GM19035 (cell line): ENCODE results near the gene DCANP1.

Experiments
- ATAC-seq: cut with Tn5 transposase; IDR thresholded peaks from one replicate; pipeline ENCODE4 v1.9.1; 2021; ENCODE audit not compliant: unreplicated experiment

The DCANP1 gene

DNA sequence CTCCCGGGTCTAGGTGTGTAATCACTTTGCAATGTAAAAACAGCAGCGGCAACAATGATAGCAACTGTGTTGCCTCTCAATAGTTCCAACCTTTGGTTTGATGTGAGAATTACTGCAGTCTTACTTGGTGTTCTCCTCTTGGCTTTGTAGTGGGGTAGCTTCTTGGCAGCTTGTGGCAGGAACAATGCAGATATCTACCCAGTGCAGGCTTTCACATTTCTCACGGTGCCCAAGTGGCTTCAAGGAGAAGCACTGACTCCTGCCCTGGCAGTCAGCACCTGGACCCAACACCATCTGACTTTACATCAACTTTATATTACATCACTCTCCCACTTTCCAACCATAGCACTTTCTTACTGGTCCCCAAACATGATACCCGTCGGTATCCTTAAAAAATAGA is 33.4 kb upstream of the DCANP1 start:
- ATAC-seq = no peak

DNA sequence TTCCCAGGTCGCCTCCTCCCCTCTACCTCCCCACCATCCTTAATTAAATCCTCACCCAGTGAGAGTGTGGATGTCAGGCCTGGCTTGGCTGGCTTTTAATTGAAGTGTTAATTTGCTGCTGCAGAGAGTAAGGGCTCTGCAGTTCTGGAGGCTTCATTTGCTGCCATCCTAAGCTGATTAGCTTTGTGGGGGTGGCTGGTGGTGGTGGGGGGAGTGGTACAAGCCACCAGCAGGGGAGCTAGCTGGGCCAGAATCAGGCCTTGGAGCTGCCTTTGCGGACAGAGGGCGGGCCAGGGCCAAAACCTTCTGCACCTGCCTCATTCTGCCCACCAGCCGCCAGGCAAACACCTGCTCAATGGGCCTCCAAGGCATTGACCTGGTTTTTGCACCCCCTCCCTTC is 31.8 kb upstream of the DCANP1 start:
- ATAC-seq = no peak

DNA sequence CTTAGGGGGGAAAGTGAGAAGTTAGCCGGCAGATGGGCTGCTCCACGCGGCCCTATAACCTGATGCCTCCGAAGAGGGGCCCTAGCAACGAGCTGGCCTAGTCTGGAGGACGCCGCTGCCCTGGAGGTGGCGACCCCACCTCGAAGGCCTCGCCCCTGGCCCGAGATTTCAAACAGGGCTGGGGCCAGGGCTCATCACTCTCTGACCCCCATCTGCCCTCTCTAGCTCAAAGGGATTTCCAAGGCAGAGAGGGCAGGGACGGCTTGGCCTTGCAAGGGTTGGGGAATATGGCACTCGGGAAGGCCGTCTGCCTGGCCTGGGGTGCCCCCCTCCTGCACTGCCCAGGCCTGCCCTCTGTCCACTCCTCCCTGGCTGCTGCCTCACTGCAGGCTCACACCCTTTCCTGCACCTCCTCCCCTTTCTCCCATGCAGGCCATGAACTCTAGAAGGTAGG is 30.5 kb upstream of the DCANP1 start:
- no peak for ATAC-seq

DNA sequence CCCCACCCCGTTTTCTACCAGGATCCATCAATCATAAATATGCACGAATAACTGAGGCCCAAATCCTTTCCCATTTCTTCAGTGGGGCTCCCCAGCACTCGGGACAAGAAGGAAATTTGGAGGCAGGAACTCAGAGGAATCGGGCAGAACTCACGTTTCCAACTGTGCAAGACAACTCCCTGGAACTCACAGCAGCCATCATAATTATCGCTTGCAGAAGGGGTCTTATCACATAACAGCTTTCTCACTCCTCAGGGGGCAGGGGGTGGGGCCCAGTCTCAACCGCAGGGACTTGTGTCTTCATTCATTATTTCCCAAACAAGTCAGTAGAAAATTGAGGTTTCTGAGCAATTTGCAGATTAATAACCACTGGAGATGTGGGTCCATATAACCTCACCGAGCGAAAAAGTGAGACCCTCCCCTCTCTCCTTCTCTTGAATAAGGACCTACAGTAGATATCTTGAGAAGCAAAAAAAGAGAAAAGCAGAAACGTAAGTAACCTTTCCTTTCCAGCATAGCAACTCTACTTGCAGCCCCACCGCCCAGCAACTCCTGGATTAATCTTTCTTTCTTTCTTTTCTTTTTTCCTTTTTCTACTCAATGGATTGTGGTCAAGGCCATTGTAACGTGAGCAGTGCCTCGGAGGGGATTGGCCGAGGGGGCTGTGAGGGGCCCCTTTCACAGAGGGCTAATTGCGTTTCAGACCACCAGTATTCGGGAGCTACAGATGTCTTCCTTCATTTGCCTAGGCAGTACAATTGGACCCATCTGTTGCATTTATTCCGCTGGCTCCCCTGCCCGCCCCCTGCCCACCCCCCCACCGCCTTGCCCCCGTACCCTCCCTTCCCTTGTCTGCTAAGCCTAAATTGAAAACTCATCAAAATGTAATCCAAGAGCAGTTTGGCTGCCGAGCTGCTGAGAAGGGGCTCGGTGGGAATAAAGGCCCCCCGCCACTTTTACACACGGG is 29.8 kb upstream of the DCANP1 start:
- ATAC-seq = no peak

DNA sequence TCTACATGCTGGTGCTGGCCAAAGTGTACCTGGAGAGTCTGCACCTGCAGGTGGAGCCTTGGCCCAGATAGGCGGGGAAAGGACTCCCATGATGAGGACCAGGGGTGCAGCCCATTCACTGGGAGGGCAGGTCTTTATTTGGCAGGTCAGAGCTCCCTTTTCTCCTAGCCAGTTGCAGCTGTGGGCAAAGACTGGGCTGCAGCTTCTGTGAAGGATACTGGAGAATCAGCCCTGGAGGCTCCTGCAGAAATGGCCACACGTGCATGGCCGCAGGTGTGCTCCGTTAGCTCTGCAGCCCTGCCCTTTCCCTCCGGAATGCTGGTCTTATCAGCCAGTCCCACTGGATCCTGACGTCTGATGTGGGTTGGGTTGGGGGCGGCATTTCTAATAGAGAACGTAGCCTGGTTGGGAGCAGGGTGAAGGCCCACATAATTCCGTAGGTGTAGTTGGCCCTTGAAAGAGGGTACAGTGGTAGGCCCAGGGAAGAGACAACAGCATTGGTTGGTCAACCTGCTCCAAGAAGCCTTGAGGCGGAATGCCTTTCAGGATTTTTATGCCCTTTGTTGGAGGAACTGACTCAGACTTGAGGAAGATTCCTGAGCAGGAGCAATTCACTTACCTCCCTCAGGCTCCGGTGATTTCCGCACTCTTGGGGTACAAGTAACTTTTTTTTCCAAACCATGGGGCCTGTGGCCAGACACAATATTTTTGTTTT is 27.0 kb upstream of the DCANP1 start:
- ATAC-seq = no peak

DNA sequence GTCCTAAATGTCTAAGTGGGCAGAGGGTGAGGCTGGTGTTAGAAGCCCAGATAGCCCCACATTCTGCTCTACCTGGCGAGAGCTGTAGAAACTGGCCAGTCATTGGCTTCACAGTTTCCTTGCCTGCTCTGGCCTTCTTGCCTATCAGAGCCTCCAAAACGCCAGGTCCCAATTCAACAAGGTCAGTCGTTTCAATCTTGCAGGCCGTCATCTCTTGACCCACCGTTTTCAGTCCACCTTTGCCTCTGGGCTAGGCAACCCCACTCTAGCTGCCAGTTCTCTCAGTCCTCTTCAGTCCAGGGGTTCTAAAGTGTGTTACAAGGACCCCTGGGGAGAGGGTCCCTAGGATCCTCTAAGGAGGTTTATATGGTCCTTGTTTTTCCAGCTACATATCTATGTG is 25.0 kb upstream of the DCANP1 start:
- ATAC-seq = no peak

DNA sequence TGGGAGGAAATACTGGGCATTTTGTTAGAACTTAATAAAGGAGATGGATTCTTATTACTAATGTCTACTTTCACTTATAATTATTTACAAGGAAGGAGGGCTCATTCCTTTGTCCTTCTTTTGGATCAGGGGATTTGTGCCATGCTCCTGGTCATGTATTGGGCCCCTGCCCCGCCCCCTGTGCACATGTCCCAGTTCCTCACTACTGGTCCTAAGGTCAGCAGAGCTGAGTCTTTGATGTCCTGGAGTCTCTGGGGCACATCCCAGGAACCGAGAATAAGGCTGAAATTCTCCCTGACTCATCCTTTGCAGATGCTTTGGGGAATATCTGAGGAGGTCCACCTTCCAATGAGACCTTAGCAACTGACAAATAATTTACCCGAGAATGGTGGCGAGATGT is 24.6 kb upstream of the DCANP1 start:
- no peak for ATAC-seq

DNA sequence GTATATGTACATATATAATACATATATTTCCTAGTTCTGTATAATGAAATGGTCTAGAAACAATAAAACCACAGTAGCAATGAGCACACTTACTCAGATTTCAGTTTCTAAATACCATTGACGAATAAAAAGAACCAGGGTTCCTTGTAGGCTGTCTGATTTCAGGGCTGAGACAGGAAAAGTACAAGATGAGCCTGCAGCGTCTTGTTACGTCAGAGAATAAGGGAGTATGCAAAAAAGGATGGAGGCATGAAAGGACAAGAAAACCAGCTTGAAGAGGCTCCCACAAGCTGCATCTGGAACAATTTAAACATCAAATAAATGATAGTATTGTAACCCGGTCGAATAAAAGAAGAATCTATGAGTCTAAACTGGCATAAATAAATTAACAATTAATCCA is 22.8 kb upstream of the DCANP1 start:
- ATAC-seq = no peak

DNA sequence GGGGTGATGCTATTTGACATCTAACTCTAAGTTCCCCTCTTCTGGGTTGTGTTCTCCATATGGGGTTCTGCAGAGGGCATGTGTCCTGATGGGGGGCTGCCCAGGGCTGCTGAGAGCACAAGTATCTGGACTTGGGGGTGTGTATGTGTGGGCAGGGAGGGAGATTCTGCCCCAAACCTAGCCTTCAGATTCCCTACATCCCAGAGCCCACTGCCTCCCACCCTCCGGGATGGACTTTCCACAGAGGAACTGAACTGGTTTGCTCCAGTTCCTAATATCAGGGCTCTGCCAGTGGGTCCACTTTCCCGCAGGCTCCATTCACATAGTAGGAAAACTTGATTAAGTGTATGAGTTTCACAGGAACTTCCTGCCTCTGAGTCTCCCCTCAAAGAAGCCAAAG is 21.4 kb upstream of the DCANP1 start:
- no peak for ATAC-seq

DNA sequence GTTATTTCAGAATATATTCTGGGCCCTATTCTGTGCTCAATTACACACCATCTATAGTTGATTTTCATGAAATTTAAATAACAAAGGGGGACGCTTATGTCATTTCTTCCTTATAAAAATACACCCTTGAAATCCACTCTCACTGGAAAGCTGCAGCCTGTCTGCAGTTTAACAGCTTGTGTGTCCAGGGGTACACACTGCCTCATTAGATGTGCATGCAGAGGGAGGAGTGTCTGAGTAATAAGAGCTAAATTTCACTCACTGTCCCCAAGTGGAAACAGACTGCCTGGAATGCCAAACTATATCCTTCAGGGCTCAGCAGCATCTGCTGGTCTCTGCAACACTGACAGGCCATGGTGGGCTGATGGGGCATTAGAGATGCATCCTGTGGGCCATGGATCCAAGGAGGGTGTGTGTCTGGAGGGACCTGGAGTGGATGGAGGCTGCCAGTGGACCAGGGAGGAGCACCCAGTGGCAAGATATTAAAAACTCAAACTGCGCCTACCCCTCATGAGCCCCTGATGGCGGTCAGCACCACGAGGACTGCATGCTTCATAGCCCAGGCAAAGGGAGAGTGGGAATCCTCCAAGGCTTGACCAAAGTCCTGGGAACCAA is 20.8 kb upstream of the DCANP1 start:
- no peak for ATAC-seq

DNA sequence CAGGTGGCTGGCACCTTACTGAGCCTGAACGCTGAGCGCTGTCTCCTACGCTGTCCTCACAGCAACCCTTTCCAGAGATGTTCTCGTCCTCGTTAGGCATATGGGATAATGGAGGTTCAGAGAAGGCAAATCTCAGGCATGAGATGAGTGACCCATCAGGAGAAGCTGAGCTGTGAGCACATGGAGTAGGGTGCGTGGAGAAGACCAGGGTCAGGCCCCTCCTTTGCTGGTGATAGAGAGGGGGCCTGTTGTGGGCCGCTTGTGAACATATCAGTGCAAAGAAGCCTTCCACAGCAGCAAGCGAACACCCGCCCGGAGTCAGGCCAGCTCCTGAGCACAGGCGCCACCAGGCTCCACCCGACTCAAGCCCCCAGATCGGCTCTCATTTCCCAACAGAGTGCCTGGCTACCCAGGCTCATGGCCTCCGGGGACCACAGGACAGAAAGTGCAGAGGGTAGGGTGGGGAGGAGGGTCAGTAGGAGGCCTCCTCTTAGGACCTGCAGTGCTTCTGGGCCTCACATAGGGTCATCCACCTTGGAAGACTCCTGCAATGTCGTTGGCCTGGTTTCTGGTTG is 20.0 kb upstream of the DCANP1 start:
- ATAC-seq = no peak

DNA sequence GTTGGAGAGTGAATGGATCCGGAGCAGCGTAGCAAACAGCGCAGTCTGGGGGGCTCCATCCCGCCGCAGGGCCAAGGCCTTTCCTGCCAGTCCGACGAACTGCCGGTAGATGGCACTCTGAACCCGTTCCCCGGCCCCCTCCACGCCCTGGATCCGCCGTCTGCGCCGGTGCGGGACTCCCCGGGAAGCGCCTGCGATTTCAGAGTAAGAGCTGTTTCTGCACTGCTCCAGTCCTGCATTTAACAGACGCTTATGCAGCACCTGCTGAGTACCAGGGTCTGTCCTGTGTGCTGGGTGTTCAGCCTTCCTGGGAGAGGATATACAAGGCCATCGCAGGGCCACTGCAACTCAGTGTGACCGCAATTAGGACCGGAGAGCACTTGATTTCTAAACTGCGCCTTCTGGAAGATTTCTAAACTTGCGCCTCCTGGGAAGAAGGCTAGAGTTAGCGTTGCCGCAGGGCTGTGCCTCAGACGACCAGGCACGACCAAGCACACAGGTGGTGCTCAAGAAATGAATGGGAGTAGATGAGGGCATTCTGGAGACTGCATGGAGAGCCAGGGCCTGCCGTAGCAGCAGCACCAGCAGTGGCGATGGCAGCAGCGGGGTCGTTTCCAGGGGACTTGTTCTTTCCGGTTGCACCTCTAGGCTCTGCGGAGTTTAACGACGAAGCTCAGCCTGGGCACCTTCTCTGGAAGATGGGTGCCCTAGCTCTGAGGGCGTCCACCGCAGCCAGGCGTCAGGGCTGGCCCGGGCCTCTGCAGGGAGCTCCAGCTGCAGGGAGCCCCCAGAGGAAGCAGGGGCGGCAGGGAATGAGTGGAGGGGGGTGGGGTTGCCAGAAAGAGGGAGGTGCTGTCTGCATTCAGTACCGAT is 19.3 kb upstream of the DCANP1 start:
- ATAC-seq = peak; percentile 74

DNA sequence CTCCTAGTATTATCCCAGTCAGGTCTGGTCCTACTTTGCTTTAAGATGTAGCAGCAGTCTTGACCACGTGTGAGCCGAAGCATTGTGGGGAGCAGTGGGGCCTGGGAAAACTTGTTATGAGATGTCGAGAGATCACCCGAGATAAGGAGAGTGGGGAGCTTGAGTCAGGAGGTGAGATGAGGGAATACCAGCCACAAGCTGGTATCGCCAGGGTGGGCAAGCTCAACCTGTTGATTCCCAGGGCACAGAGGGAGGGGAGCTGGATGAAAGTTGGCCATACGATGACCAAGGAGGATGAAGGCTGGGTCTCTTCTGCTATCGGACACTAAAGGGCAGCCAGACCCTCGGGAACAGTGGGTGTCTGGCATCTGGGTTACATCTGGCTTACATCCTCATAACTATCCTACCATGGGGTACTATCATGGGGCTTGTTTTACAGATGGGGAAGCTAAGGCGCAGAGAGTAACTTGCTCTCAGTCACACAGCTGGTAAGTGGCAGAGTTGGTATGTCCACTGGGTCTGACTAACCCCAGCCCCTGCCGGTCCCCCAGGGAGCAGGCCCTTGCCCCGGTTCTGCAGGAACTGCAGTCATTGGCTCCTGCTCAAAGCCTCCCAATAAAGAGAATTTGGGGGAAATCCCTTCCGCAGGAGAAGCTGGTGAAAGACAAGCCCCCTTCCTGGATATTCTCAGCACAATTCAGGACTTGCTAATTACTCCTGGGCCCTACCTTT is 18.4 kb upstream of the DCANP1 start:
- ATAC-seq = no peak

DNA sequence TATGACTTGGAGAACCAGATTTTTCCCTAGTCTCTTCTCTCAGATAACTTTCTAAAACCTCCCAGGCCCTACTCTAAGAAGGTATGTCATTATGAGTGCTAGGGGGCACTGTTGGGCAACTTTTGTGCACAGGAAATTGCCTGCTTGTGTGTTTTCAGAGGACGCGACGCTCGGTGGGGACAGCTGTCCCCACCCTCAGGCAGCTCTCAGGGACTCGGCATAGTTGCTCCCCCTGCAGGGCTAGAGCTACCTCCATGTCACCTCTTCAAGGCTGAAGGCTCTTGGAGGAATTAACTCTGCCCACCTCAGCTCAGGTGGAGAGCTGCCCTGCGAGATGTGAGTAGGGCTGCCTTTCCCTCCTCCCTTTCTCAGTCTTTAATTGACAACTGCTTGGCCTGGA is 15.2 kb upstream of the DCANP1 start:
- peak; percentile 49 for ATAC-seq

DNA sequence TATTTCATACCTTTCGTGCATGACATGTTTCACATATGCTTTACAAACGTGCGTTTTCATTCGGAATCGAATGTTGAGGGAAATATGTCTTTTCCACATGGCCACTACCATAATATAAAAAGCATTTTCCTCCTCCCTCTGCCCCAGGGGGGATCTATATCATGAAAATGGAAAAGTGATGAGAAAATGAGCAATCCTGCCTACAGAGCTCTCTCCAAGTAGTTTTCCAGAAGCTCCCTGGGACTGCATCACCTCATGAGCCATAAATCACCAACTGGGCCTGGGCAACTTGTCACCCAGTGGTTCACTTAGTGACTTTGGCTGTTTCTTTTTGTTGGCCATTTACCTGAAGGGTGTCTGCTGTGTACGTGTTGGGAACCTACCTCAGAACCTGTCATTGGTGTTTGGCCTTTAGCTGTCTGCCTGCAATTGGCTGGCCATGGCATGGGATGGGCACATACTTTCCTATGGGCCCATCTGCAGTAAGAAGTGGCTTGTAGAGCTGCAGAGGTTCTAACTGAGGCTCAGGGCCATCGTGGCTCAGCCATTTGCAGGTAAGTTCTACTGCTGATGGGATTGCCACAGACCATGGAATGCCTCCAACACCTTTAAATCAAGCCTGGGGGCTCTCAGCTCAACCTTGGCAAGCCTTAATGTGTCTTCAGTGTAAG is 14.5 kb upstream of the DCANP1 start:
- ATAC-seq = no peak

DNA sequence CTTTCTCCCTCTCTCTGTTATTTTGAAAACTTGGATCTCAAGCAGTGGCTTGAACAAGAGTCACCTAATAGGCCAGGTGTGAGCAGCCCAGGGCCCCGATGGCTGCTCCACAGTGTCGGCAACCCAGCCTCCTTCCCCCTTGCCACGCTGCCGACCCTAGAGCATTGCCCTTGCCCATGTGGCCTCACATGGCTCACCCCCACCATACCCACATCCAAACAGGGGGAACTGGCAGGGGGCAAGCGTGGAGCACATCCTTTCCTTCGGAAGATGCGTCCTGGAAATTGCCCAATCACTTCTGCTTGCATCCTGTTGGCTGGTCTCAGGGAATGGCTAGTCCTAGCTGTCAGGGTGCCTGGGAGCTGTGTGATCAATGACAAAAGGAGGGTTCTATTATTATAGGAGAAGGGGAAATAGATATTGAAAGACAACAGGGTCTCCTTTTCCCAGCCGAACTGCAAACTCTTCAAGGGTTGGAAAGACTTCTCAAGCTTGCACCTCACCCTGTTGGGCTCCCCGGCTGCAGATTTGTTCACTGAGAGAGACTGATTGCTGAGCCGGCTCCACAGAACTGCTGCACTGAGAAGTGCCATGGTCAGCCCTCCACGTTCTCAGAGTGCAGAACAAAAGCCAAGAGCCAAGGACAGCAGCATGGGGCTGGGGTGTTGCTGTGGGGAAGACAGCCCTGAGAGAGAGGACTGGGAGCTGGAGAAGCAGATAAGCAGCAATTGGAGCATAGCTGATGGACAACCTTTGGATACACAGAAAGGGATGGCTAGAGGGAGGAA is 13.3 kb upstream of the DCANP1 start:
- no peak for ATAC-seq

DNA sequence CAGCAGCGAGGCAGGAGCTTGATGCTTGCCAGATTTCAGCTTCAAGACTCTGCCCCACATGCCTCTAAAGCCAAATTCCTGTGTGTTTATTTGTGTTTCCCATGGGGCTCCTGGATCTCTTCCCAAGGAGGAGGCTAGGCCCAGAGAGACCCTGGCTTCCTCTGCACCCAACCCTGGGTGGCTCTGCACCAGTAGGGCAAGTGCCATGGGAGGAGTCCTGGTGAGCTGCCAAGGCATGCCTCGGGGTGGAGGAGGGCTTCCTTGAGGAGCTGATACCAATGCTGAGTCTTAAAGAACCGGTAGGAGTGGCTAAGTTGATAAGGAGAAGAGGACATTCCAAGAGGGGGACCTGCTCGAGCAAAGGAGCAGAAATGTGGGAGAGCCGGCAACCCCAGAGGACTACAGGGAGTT is 11.8 kb upstream of the DCANP1 start:
- ATAC-seq = no peak

DNA sequence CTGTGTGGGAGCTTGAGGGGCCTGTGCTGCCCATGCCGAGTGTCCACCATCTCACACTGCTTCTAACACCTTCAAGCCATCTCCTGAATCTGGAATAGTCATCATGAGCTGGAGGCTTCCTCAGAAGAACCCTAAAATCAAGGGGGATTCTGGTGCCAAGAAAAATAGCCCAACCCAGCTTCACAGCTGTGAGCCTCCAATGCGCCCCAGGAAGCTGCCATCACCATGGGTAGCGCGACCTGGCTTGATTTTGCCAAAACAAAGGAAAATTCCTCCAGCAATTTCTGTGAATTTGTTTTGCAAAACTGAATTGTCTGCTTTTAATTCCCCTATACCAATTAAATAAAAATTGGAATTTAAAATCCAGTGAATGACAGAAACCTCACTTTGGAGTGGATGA is 11.2 kb upstream of the DCANP1 start:
- ATAC-seq = no peak
